ENCODE results near the gene SDK1. TPM values are rescaled to one million over a fixed set of nuclear protein-coding genes. Genes with fewer than 3 reads are reported as not detected.

The SDK1 gene
- total and polyA plus RNA-seq, 2 donors (not counting 3 experiments of a cell fraction or from before 2014, with no cell fraction given): 1.6 to 3.9 TPM

GRCh38 chr7:4198301-4198700 is 897.2 kb downstream of the SDK1 start:
- H4K20me1 ChIP-seq (replicated peaks; ENCODE audit: control insufficient read depth, extremely low read depth, insufficient read depth, low read length): no peaks in the 10 kb centered on the region
- intact Hi-C loops (cut with micrococcal nuclease): no loop called here
- no peak overlapping the region for H3K4me3 ChIP-seq (replicated peaks in 1 of 3; ENCODE audit: insufficient read depth in 1 of 3, low read depth in 1 of 3, low read length in 3 of 3)
- H3K9ac ChIP-seq (replicated peaks; ENCODE audit: extremely low read depth, insufficient read depth, low read length): no peak overlapping the region
- no peak for DNase-seq (ENCODE audit: low read depth, low spot score)
- no peaks in the 10 kb centered on the region for H3K4me1 ChIP-seq (ENCODE audit: control insufficient read depth, extremely low read depth, insufficient read depth, low read length)
- no peaks in the 10 kb centered on the region for H3K36me3 ChIP-seq (ENCODE audit: control insufficient read depth in 2 of 2, extremely low read depth in 1 of 2, insufficient read depth in 2 of 2, low read length in 2 of 2)
- TF ChIP-seq EZH2 (IDR thresholded peaks at IDR 0.05; ENCODE audit: borderline replicate concordance, low read depth, low read length, severe bottlenecking): no peak
- no peak for TF ChIP-seq GATA2 (IDR thresholded peaks at IDR 0.05; ENCODE audit: insufficient read depth, insufficient read length, low read depth, low read length)
- no peak for TF ChIP-seq JUN (IDR thresholded peaks at IDR 0.05; ENCODE audit: borderline replicate concordance, insufficient read depth, insufficient read length, low read depth)
- TF ChIP-seq POLR2A (IDR thresholded peaks at IDR 0.05; ENCODE audit: low read depth, low read length): no peak
- no peaks in the 10 kb centered on the region for H3K9me1 ChIP-seq (replicated peaks; ENCODE audit: control insufficient read depth, extremely low read depth, insufficient read depth, low read length)
- H3K79me2 ChIP-seq (ENCODE audit: control insufficient read depth, insufficient read depth, low read length): no peaks in the 10 kb centered on the region
- ChIA-PET CTCF (no interaction called here), POLR2A (no interaction called here)
- H3K27ac ChIP-seq (ENCODE audit: insufficient read depth, low read depth, low read length): no peak overlapping the region
- H3K9me3 ChIP-seq (replicated peaks; ENCODE audit: control insufficient read depth, insufficient read depth, low read length): peaks cover 3% of the 10 kb centered on the region
- H3K27me3 ChIP-seq (ENCODE audit: control insufficient read depth in 2 of 2, insufficient read depth in 2 of 2, low read length in 2 of 2): no peaks in the 10 kb centered on the region
- no peak for FAIRE-seq
- dilution Hi-C loops (cut with MboI; ENCODE audit: extremely low pct_ligation_motif_present, low sequenced_read_pairs): no loop called here
- no peak overlapping the region for H3K4me2 ChIP-seq (ENCODE audit: insufficient read depth, low read length)
- BruUV-seq (replicated peaks): no TSS peak
- H2AFZ ChIP-seq (ENCODE audit: low read depth, low read length): no peak overlapping the region

- FAIRE-seq: no peak
- CTCF ChIA-PET: no interaction called here
These were observed 899.6 kb downstream of the SDK1 start for GRCh38 chr7:4200546-4201094.

More at GRCh38 chr7:4200546-4201094, 899.6 kb downstream of the SDK1 start:
- intact Hi-C loops (cut with micrococcal nuclease) (no loop called here), dilution Hi-C loops (cut with MboI; ENCODE audit: extremely low pct_ligation_motif_present, low sequenced_read_pairs) (no loop called here)
- H3K27ac ChIP-seq (ENCODE audit: insufficient read depth, low read depth, low read length): no peak overlapping the region
- no TSS peak for BruUV-seq (replicated peaks)
- no peak overlapping the region for H3K9ac ChIP-seq (replicated peaks; ENCODE audit: extremely low read depth, insufficient read depth, low read length)
- no peak for DNase-seq (ENCODE audit: low read depth, low spot score)
- H3K36me3 ChIP-seq (ENCODE audit: control insufficient read depth in 2 of 2, extremely low read depth in 1 of 2, insufficient read depth in 2 of 2, low read length in 2 of 2): no peaks in the 10 kb centered on the region
- no peak overlapping the region for H3K4me2 ChIP-seq (ENCODE audit: insufficient read depth, low read length)
- POLR2A ChIA-PET: no interaction called here
- no peak overlapping the region for H2AFZ ChIP-seq (ENCODE audit: low read depth, low read length)
- H3K9me3 ChIP-seq (replicated peaks; ENCODE audit: control insufficient read depth, insufficient read depth, low read length): peaks cover 3% of the 10 kb centered on the region
- no peak overlapping the region for H3K4me3 ChIP-seq (replicated peaks in 1 of 3; ENCODE audit: insufficient read depth in 1 of 3, low read depth in 1 of 3, low read length in 3 of 3)
- H3K4me1 ChIP-seq (ENCODE audit: control insufficient read depth, extremely low read depth, insufficient read depth, low read length): no peaks in the 10 kb centered on the region
- H3K27me3 ChIP-seq (ENCODE audit: control insufficient read depth in 2 of 2, insufficient read depth in 2 of 2, low read length in 2 of 2): no peaks in the 10 kb centered on the region
- H3K79me2 ChIP-seq (ENCODE audit: control insufficient read depth, insufficient read depth, low read length): no peaks in the 10 kb centered on the region
- no peaks in the 10 kb centered on the region for H3K9me1 ChIP-seq (replicated peaks; ENCODE audit: control insufficient read depth, extremely low read depth, insufficient read depth, low read length)
- no peaks in the 10 kb centered on the region for H4K20me1 ChIP-seq (replicated peaks; ENCODE audit: control insufficient read depth, extremely low read depth, insufficient read depth, low read length)
- TF ChIP-seq FOS (IDR thresholded peaks at IDR 0.05; ENCODE audit: borderline replicate concordance, insufficient read depth, low read length) (no peak), GATA2 (IDR thresholded peaks at IDR 0.05; ENCODE audit: insufficient read depth, insufficient read length, low read depth, low read length) (no peak)

All from endothelial cell of umbilical vein (primary cell).